A673 (cell line): Measurements from ENCODE around the gene TTC12.

Experiments
- EZH2 ChIP-seq: fragments of 200-600 bp; sonication (generic); IDR thresholded peaks from 2 replicates; pipeline ENCODE4 v1.6.1; 2017; ENCODE audit warnings: borderline replicate concordance, low read depth, mild to moderate bottlenecking, mixed read lengths, antibody characterized with exemption, low read length; ENCODE audit not compliant: poor library complexity, severe bottlenecking
- TF ChIP-seq, protein P1 (sequence below): fragments of 300-800, 200-600 bp; sonication (generic); conservative IDR thresholded peaks from 2 replicates; pipeline ENCODE4 v1.5.1; 2017; ENCODE audit warnings: low read depth, mild to moderate bottlenecking, antibody characterized with exemption, low read length, moderate library complexity, mixed read lengths

DNA sequence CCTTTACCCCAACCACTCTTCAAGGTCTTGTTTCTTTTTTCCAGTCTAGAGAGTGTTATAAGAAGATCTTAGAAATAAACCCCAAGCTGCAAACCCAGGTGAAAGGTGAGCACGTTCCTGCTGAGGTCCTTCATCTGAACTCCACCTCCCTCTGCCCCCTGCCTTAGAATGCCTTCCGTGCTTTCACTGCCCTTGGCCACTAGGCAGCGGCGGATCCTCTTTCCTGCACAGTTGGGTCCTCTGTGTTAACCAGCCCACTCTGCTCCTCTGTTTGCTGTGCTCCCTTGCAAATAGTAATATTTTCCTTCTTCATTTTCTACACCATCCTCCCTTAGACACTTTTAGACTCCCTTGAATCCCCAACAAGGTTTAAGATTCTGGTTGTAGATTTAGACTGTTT, 24.3 kb downstream of the TTC12 start:
- TF ChIP-seq, protein P1, sequence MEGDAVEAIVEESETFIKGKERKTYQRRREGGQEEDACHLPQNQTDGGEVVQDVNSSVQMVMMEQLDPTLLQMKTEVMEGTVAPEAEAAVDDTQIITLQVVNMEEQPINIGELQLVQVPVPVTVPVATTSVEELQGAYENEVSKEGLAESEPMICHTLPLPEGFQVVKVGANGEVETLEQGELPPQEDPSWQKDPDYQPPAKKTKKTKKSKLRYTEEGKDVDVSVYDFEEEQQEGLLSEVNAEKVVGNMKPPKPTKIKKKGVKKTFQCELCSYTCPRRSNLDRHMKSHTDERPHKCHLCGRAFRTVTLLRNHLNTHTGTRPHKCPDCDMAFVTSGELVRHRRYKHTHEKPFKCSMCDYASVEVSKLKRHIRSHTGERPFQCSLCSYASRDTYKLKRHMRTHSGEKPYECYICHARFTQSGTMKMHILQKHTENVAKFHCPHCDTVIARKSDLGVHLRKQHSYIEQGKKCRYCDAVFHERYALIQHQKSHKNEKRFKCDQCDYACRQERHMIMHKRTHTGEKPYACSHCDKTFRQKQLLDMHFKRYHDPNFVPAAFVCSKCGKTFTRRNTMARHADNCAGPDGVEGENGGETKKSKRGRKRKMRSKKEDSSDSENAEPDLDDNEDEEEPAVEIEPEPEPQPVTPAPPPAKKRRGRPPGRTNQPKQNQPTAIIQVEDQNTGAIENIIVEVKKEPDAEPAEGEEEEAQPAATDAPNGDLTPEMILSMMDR: no peak
- TF ChIP-seq EZH2: no peak
